Measurements from ENCODE around the gene AGPAT2.
A peak's percentile ranks its signal among the peaks of the same experiment; 100 is the strongest.

The AGPAT2 gene

GRCh38 chr9:136686794-136687711, at the start of gene AGPAT2:
TSS of gene AGPAT2 (minus strand) at chr9:136687457. CDS start at chr9:136687357, 100 bp downstream.
- peak; percentile 83 for DNase-seq

GRCh38 chr9:136735812-136736480, 48.7 kb upstream of the AGPAT2 start:
- no peak for DNase-seq

- no peak for DNase-seq
These were observed 47.7 kb upstream of the AGPAT2 start for GRCh38 chr9:136734837-136735496.

DNA sequence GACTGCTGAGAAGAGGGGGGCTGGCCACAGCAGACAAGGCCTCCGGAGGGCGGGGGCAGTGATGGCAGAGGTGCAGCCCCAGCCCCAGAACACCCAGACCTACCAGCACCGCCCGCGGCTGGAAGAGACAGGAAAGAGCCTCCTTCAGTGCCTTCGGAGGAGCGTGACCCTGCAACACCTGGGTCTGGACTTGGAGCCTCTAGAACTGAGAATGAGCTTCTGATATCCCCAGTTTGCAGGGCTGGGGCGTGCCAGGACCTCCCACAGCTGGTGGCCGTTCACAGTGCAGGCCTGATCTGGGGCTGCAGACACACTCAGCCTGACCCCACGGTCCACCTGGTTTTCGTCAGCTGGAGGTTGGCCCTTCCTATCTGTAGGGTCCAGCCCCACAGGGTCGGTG, 46.4 kb upstream of the AGPAT2 start:
- DNase-seq = no peak

- no peak for DNase-seq
These were observed 45.4 kb upstream of the AGPAT2 start for GRCh38 chr9:136732444-136733178.

- no peak for DNase-seq
These were observed 42.7 kb upstream of the AGPAT2 start for GRCh38 chr9:136729926-136730325.

DNA sequence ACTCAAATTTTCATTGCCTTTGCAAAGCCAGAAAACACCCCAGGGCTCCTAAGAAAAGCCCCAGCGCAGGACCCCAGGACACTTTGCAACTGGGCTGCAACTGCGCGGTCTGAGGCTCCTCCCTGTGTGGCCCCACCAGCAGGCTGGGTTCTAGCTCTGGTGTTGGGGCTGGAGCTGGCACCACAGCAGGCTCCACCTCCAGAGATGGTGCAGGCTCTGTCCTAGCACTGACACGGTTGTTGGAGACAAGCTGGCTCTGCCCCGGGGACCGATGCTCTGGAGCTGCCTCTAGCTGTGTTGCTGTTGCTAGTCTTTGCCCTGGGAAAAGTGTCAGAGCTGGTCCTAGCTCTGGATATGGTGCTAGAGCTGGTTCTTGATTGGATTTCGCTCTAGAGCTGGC, 41.9 kb upstream of the AGPAT2 start:
- DNase-seq = no peak

DNA sequence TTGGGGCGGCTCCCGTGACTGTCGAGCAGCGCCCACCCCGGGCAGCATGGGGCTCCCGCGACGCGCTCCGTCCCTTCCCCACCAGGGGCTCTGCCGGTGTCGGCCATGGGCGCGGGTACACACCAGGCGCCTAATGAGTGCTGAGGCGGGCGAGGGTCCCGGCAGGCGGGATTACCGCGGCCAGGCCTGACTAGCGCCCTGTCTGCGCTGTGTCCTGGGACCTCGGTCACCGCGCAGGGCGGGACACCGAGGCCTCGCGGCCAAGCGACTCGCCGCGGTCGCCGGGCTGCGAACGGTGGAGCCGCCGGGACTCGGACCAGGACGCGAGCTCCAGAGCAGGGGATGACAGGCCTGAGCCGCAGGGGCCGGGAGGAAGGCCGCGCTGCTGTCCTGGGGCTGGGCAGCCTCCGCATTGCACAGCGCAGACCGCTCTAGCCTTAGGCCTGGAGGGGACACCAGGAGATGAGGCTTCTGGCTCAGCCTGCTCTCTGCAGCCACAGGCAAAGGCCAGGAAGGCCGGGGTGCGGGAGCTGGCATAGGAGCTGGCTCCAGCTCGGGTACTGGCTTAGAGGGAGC, 41.4 kb upstream of the AGPAT2 start:
- no peak for DNase-seq

GRCh38 chr9:136728080-136728547, 40.9 kb upstream of the AGPAT2 start:
- DNase-seq = peak; percentile 95

DNA sequence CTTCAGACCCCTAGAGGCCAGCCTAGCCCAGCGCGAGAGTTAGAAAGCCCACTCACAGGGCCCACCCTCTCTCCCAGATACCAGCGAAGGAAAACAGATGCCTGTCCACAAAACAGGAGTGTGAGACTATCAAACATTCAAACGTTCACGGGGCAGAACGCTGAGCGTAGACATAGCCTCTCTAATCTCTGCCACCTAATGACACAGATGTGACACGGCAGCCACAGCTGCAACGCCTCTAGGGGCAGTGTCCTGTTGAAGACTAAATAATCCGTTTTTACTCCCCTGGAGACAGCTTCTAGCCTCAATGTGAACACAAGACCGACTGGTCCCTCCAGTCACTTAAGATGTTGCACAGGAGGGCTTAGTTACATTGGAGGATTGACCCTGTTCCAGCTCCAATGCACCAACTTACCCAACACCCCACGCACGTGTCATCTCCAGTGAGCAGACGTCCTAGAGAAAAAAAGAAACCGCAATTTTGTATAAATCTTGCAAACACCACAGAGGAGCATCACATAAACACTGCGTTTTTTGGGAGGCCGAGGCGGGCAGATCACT, 39.5 kb upstream of the AGPAT2 start:
- peak; percentile 47 for DNase-seq

DNA sequence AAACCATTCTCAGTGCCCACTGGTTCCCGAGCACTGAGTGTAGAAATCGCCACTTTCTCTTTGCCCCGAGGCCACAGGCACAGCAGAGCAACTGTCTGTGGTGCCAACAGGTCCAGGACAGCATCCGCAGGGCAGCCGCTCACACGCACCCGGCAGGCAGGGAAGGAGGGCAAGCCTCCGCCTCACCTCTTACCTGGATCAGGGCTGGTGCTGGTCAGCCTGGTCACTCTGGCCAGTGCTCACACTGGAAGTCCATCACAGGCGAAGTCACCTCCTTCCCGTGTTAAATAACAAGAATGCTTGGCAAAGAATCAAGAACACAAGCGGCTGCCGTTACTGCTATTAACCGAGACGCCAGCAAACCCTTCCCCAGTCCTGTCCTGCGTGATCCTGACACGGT, 38.9 kb upstream of the AGPAT2 start:
- DNase-seq = no peak

- DNase-seq = no peak
These were observed 38.4 kb upstream of the AGPAT2 start for GRCh38 chr9:136725612-136726011.

- no peak for DNase-seq
These were observed 37.5 kb upstream of the AGPAT2 start for GRCh38 chr9:136724772-136725171.

DNA sequence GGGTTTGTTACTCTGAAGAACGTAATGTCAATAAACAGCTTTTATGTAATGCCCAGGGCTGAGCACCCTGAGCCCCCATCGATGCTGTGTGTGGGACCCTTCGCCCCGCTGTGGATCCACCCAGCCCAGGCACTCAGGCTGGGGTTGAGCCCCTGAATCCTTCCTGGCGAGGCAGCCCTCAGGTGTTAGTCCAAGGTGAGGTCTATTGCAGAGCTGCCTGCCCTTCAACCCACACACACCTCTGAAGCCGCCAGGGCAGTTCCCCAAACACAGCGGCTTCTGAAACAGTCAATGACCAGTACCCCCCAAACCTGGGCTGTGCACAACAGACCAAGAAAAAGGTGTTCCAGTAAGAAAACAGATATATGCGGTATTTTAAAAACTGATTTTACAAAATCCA, 36.7 kb upstream of the AGPAT2 start:
- no peak for DNase-seq

- DNase-seq = no peak
These were observed 36.2 kb upstream of the AGPAT2 start for GRCh38 chr9:136723362-136723976.

GRCh38 chr9:136722969-136723356, 35.7 kb upstream of the AGPAT2 start:
- DNase-seq = no peak

GRCh38 chr9:136722093-136722968, 35.1 kb upstream of the AGPAT2 start:
- no peak for DNase-seq

- DNase-seq = no peak
These were observed 34.3 kb upstream of the AGPAT2 start for GRCh38 chr9:136721339-136722092.

DNA sequence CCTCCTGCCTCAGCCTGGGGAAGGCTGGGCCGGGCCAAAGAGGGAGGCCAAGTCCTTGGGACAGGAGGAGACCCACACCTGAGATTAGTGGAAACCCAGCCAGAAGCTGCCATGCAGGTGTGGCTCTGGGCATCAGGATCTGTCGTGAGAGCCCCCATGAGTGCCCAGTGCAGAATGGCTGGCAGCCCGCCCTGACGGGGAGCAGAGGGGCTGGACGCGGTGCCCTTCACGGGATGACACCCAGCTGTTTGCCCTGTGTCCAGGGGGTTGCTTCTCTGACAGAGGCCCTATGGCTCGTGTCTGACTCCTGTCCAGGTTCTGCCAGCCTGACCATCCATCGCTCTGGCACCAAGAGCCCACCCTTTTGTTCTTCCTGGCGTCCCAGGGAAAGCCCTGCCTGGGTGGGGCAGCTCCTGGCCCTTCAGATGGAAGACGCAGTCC, 33.7 kb upstream of the AGPAT2 start:
- DNase-seq = no peak
